HFFc6 (cell line): ENCODE results near the gene BSPRY. TPM values are rescaled to one million over a fixed set of nuclear protein-coding genes. Genes with fewer than 3 reads are reported as not detected.

ENCODE experiments used
- DNase-seq: peaks from one replicate; pipeline ENCODE4 v3.0.0-alpha.2; 2018
- H3K27ac Mint-ChIP-seq: 2 replicates; pipeline ENCODE4 v1.8.0; 2020; ENCODE audit warnings: mild to moderate bottlenecking, mixed read lengths
- H3K27me3 Mint-ChIP-seq: 2 replicates; pipeline ENCODE4 v1.8.0; 2021; ENCODE audit warnings: mild to moderate bottlenecking, moderate library complexity, mixed read lengths; ENCODE audit not compliant: insufficient read depth
- H3K36me3 Mint-ChIP-seq: 2 replicates; pipeline ENCODE4 v1.8.0; 2021; ENCODE audit warnings: low read depth, mixed read lengths
- H3K4me1 Mint-ChIP-seq: 2 replicates; pipeline ENCODE4 v1.8.0; 2020; ENCODE audit warnings: low read depth, mixed read lengths
- H3K4me3 Mint-ChIP-seq: 2 replicates; pipeline ENCODE4 v1.8.0; 2020; ENCODE audit warnings: mild to moderate bottlenecking, moderate library complexity, mixed read lengths
- H3K9me3 Mint-ChIP-seq: 2 replicates; pipeline ENCODE4 v1.8.0; 2020; ENCODE audit warnings: mild to moderate bottlenecking, mixed read lengths
- CTCF ChIP-seq: fragments of 200-600 bp; sonication (generic); IDR thresholded peaks from 2 replicates; pipeline ENCODE4 v1.5.0; 2021; ENCODE audit warnings: antibody characterized with exemption, mild to moderate bottlenecking
- total RNA-seq, 6 experiments: library from RNA; stranded (reverse); fragmentation: NEBNext Ultra II Directional; extraction: Animal tissue kit (Norgen Biotek cat#: 25700); gene quantifications; 2 replicates in 1 of 6; 3 replicates in 5 of 6; pipeline ENCODE4 v1.2.3, GENCODE V29; 2021

Gene BSPRY
- total RNA-seq, 6 experiments from 2014 or later: not detected

GRCh38 chr9:113370806-113371325 lies 21.5 kb downstream of the BSPRY start:
- Mint-ChIP-seq H3K36me3 (no peaks in the 10 kb centered on the region), H3K4me3 (no peak overlapping the region), H3K4me1 (peaks cover 11% of the 10 kb centered on the region), H3K27me3 (peaks cover 8% of the 10 kb centered on the region), H3K9me3 (no peaks in the 10 kb centered on the region), H3K27ac (no peak overlapping the region)
- no peak for DNase-seq
- no peak for TF ChIP-seq CTCF

- Mint-ChIP-seq H3K9me3 (no peaks in the 10 kb centered on the region), H3K27me3 (peaks cover 8% of the 10 kb centered on the region), H3K4me1 (peaks cover 11% of the 10 kb centered on the region), H3K27ac (no peak overlapping the region), H3K4me3 (no peak overlapping the region), H3K36me3 (no peaks in the 10 kb centered on the region)
- DNase-seq: no peak
- no peak for TF ChIP-seq CTCF
Observed at GRCh38 chr9:113372059-113372458, 22.7 kb downstream of the BSPRY start.

GRCh38 chr9:113373256-113373655 lies 23.9 kb downstream of the BSPRY start:
- Mint-ChIP-seq H3K27me3 (peaks cover 4% of the 10 kb centered on the region), H3K4me3 (no peak overlapping the region), H3K36me3 (no peaks in the 10 kb centered on the region), H3K9me3 (no peaks in the 10 kb centered on the region), H3K27ac (no peak overlapping the region), H3K4me1 (peaks cover 11% of the 10 kb centered on the region)
- TF ChIP-seq CTCF: no peak
- DNase-seq: no peak

GRCh38 chr9:113373676-113374392 lies 24.5 kb downstream of the BSPRY start:
- Mint-ChIP-seq H3K9me3 (no peaks in the 10 kb centered on the region), H3K27ac (no peak overlapping the region), H3K4me1 (peaks cover 11% of the 10 kb centered on the region), H3K36me3 (no peaks in the 10 kb centered on the region), H3K4me3 (no peak overlapping the region), H3K27me3 (peaks cover 3% of the 10 kb centered on the region; the same call in 1 of the 2 replicates)
- no peak for TF ChIP-seq CTCF
- DNase-seq: no peak

GRCh38 chr9:113375057-113376023 lies 26.0 kb downstream of the BSPRY start:
- H3K4me3 Mint-ChIP-seq: peak overlapping the region; percentile 89
- peak; percentile 9 for DNase-seq
- no peaks in the 10 kb centered on the region for H3K9me3 Mint-ChIP-seq
- peaks cover 5% of the 10 kb centered on the region; the same call in 1 of the 2 replicates for H3K27me3 Mint-ChIP-seq
- H3K4me1 Mint-ChIP-seq: peaks cover 11% of the 10 kb centered on the region
- no peak for TF ChIP-seq CTCF
- H3K27ac Mint-ChIP-seq: peak overlapping the region; percentile 40; the same call in 1 of the 2 replicates
- no peaks in the 10 kb centered on the region for H3K36me3 Mint-ChIP-seq
